HepG2 (cell line): ENCODE data around the gene MRPL10. TPM values are rescaled to one million over a fixed set of nuclear protein-coding genes. Genes with fewer than 3 reads are reported as not detected.

Experiments
- BRF2 ChIP-seq: sonication (generic); formaldehyde crosslinking; IDR thresholded peaks from 2 replicates; pipeline ENCODE4 v1.8.1; 2022; ENCODE audit warnings: mild to moderate bottlenecking, missing genetic modification reagents
- FOSL2 ChIP-seq: sonication (generic); formaldehyde crosslinking; IDR thresholded peaks from 2 replicates; pipeline ENCODE4 v1.4.0; 2020; ENCODE audit warnings: missing genetic modification reagents
- GRHL1 ChIP-seq: sonication (generic); formaldehyde crosslinking; conservative IDR thresholded peaks from 2 replicates; pipeline ENCODE4 v1.8.0; 2022; ENCODE audit warnings: missing genetic modification reagents
- HES4 ChIP-seq: sonication (generic); formaldehyde crosslinking; IDR thresholded peaks from 2 replicates; pipeline ENCODE4 v1.9.0; 2021; ENCODE audit warnings: mild to moderate bottlenecking, missing genetic modification reagents, borderline replicate concordance
- JUND ChIP-seq: sonication (generic); formaldehyde crosslinking; IDR thresholded peaks from 2 replicates; pipeline ENCODE4 v1.8.0; 2022; ENCODE audit warnings: mild to moderate bottlenecking, missing genetic modification reagents
- PREB ChIP-seq: sonication (generic); formaldehyde crosslinking; IDR thresholded peaks from 2 replicates; pipeline ENCODE4 v1.4.0; 2020; ENCODE audit warnings: missing genetic modification reagents
- SAP130 ChIP-seq: IDR thresholded peaks from 2 replicates; pipeline ENCODE4 v1.6.1; 2016; ENCODE audit warnings: low read depth
- SIN3A ChIP-seq: IDR thresholded peaks from 2 replicates; pipeline ENCODE4 v1.6.1; 2011; ENCODE audit warnings: low read depth, mild to moderate bottlenecking, control low read depth, low read length, borderline replicate concordance
- SMARCE1 ChIP-seq: fragments of 450-650 bp; IDR thresholded peaks from 2 replicates; pipeline ENCODE4 v1.6.1; 2017; ENCODE audit warnings: borderline replicate concordance
- ZBTB37 ChIP-seq: sonication (generic); formaldehyde crosslinking; IDR thresholded peaks from 2 replicates; pipeline ENCODE4 v1.4.0; 2020; ENCODE audit warnings: mild to moderate bottlenecking, missing genetic modification reagents
- ZFP82 ChIP-seq: sonication (generic); formaldehyde crosslinking; IDR thresholded peaks from 2 replicates; pipeline ENCODE4 v1.5.1; 2020; ENCODE audit warnings: mild to moderate bottlenecking, missing genetic modification reagents, borderline replicate concordance
- ZNF234 ChIP-seq: sonication (generic); formaldehyde crosslinking; conservative IDR thresholded peaks from 2 replicates; pipeline ENCODE4 v1.5.1; 2020; ENCODE audit warnings: mild to moderate bottlenecking, missing genetic modification reagents
- ZNF318 ChIP-seq: sonication (generic); formaldehyde crosslinking; IDR thresholded peaks from 2 replicates; pipeline ENCODE4 v1.4.0; 2020; ENCODE audit warnings: mild to moderate bottlenecking, missing genetic modification reagents
- ZNF33A ChIP-seq: sonication (generic); formaldehyde crosslinking; IDR thresholded peaks from 2 replicates; pipeline ENCODE4 v1.5.1; 2020; ENCODE audit warnings: missing genetic modification reagents, mild to moderate bottlenecking, moderate library complexity, borderline replicate concordance
- ZNF496 ChIP-seq: sonication (generic); formaldehyde crosslinking; IDR thresholded peaks from 2 replicates; pipeline ENCODE4 v1.8.1; 2023; ENCODE audit warnings: mild to moderate bottlenecking, moderate library complexity, missing genetic modification reagents; ENCODE audit not compliant: insufficient replicate concordance
- ZNF552 ChIP-seq: sonication (generic); formaldehyde crosslinking; IDR thresholded peaks from 2 replicates; pipeline ENCODE4 v1.9.0; 2022; ENCODE audit warnings: missing genetic modification reagents, mild to moderate bottlenecking, borderline replicate concordance
- polyA plus RNA-seq, 8 experiments: library from polyadenylated mRNA; depleted of rRNA in 3 of 8; stranded (reverse) in 7 of 8; unstranded in 1 of 8; fragments of >200 nt; fragmentation: Illumina TruSeq in 4 of 8; extraction: Trizol in 4 of 8; gene quantifications; 2 replicates each; pipeline versions ENCODE4 v1.2.1 to v1.2.3, GENCODE V29; 2011 to 2016; ENCODE audit warnings: low read depth in 4 of 8, missing spikeins in 1 of 8, mixed read lengths in 1 of 8; ENCODE audit not compliant: insufficient read depth in 1 of 8
- total RNA-seq, 5 experiments: library from RNA; depleted of rRNA; stranded (reverse); fragments of >200 nt; fragmentation: Illumina TruSeq; extraction: Trizol; gene quantifications; 2 replicates each; pipeline ENCODE4 v1.2.3, GENCODE V29; 2016; ENCODE audit warnings: low read depth in 1 of 5

MRPL10 gene
- total and polyA plus RNA-seq, 2 of the 13 experiments (the other 11 are each of a cell fraction or from before 2014, with no cell fraction given) = 56.7 to 149 TPM

GRCh38 chr17:47810200-47810821 is 21.0 kb downstream of the MRPL10 start (continued):
- TF ChIP-seq JUND (CRISPR knock-in tag) = no peak
- no peak for TF ChIP-seq HES4 (CRISPR knock-in tag)
- no peak for TF ChIP-seq SIN3A
- TF ChIP-seq FOSL2 (CRISPR knock-in tag) = peak; percentile 98
- TF ChIP-seq ZFP82 (CRISPR knock-in tag) = no peak
- no peak for TF ChIP-seq SMARCE1
- no peak for TF ChIP-seq ZNF234 (CRISPR knock-in tag)
- TF ChIP-seq BRF2 (CRISPR knock-in tag) = no peak
- TF ChIP-seq ZNF318 (CRISPR knock-in tag) = no peak
- TF ChIP-seq PREB = no peak
- TF ChIP-seq ZNF552 (CRISPR knock-in tag) = no peak
- no peak for TF ChIP-seq ZNF33A (CRISPR knock-in tag)
- peak; percentile 32; the same call in 1 of the 2 replicates for TF ChIP-seq SAP130 (CRISPR knock-in tag)
- TF ChIP-seq ZNF496 = no peak
- TF ChIP-seq ZBTB37 (CRISPR knock-in tag) = no peak
- no peak for TF ChIP-seq GRHL1
